ENCODE data around the gene PDZD2. TPM values are rescaled to one million over a fixed set of nuclear protein-coding genes. Genes with fewer than 3 reads are reported as not detected.
"Not testable (repeated sequence)": the region's sequence is repeated elsewhere in the genome, so short reads cannot be mapped to it uniquely, and the experiment has no call there.

The PDZD2 gene
- total RNA-seq, 4 donors from 2014 or later, result 13.7 to 26.7 (median 24.1) TPM

GRCh38 chr5:31757806-31758205 is 118.9 kb downstream of the PDZD2 start:
- intact Hi-C loops (cut with DNase I), result no loop called here
- TF ChIP-seq CTCF (IDR thresholded peaks at IDR 0.05), result no peak
- no peak for TF ChIP-seq POLR2A (IDR thresholded peaks at IDR 0.05)
- H3K36me3 ChIP-seq, result no peaks in the 10 kb centered on the region
- 40 to 55% methylated on average over 8 of the region's 8 CpGs for WGBS, 2 donors
- no peaks in the 10 kb centered on the region for H3K9me3 ChIP-seq
- H3K27me3 ChIP-seq, result no peaks in the 10 kb centered on the region
- H3K4me1 ChIP-seq, result peaks cover 0 to 13% (median 0%) of the 10 kb centered on the region in 3 donors
- no peak for DNase-seq
- no peak overlapping the region for H3K27ac ChIP-seq
- H3K4me3 ChIP-seq, result no peak overlapping the region

- intact Hi-C loops (cut with DNase I), result no loop called here
- whole genome bisulfite sequencing, 2 donors, result 70 to 72% methylated on average over 8 to 11 of the region's 11 CpGs
- Histone ChIP-seq H3K4me3 (no peak overlapping the region), H3K36me3 (no peaks in the 10 kb centered on the region), H3K4me1 (peaks cover 0 to 13% (median 0%) of the 10 kb centered on the region in 3 donors), H3K27me3 (no peaks in the 10 kb centered on the region), H3K9me3 (no peaks in the 10 kb centered on the region), H3K27ac (no peak overlapping the region)
- no peak for DNase-seq
- no peak for TF ChIP-seq CTCF (IDR thresholded peaks at IDR 0.05)
- TF ChIP-seq POLR2A (IDR thresholded peaks at IDR 0.05), result no peak
Measured at GRCh38 chr5:31758803-31759425, 120.0 kb downstream of the PDZD2 start.

GRCh38 chr5:31759925-31760324 is 121.0 kb downstream of the PDZD2 start:
- WGBS, 2 donors, result 65 to 67% methylated on average over 2 of the region's 2 CpGs
- DNase-seq, result no peak
- Histone ChIP-seq H3K27ac (no peak overlapping the region), H3K27me3 (no peaks in the 10 kb centered on the region), H3K4me1 (peaks cover 0 to 13% (median 0%) of the 10 kb centered on the region in 3 donors), H3K36me3 (no peaks in the 10 kb centered on the region), H3K4me3 (no peak overlapping the region), H3K9me3 (no peaks in the 10 kb centered on the region)
- TF ChIP-seq POLR2A (IDR thresholded peaks at IDR 0.05) (no peak), CTCF (IDR thresholded peaks at IDR 0.05) (no peak)
- intact Hi-C loops (cut with DNase I), result no loop called here

- no peaks in the 10 kb centered on the region for H3K27me3 ChIP-seq
- no peak overlapping the region for H3K4me3 ChIP-seq
- H3K27ac ChIP-seq, result no peak overlapping the region
- DNase-seq, result no peak
- WGBS, 2 donors, result 84 to 86% methylated on average over 5 of the region's 5 CpGs
- H3K4me1 ChIP-seq, result peaks cover 0 to 13% (median 0%) of the 10 kb centered on the region in 3 donors
- intact Hi-C loops (cut with DNase I), result no loop called here
- H3K9me3 ChIP-seq, result no peaks in the 10 kb centered on the region
- TF ChIP-seq POLR2A (IDR thresholded peaks at IDR 0.05) (no peak), CTCF (IDR thresholded peaks at IDR 0.05) (no peak)
- H3K36me3 ChIP-seq, result no peaks in the 10 kb centered on the region
Measured at GRCh38 chr5:31761877-31762276, 122.9 kb downstream of the PDZD2 start.

DNA sequence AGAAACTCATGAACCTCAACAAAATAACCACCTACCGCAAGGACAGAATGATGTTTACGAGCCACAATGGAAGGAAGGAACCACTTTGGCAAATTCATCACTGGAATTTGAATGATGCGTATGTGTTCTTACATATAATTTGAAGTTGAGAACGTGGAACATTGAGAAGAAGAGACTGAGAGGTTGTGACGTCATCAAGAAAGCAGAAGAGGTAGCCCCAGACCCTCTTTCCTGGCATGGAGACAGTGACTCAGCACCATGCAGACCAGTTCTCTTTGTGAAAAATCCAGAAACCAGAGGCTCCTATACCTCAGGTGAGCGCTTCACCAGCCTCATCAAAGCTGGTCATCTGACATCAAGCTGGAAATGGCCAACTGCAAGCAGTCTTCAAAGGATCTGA is 124.5 kb downstream of the PDZD2 start:
- TF ChIP-seq CTCF (IDR thresholded peaks at IDR 0.05) (no peak), POLR2A (IDR thresholded peaks at IDR 0.05) (no peak)

GRCh38 chr5:31764687-31765086 is 125.8 kb downstream of the PDZD2 start:
- H3K4me3 ChIP-seq; intact Hi-C loops (cut with DNase I); DNase-seq; H3K27me3 ChIP-seq; H3K27ac ChIP-seq; H3K9me3 ChIP-seq; H3K4me1 ChIP-seq; H3K36me3 ChIP-seq: not testable (repeated sequence)
- 72 to 78% methylated on average over 10 to 12 of the region's 14 CpGs for WGBS, 2 donors

More for the DNA sequence above, 124.5 kb downstream of the PDZD2 start:
- Histone ChIP-seq H3K4me3 (no peak overlapping the region), H3K27ac (no peak overlapping the region), H3K9me3 (no peaks in the 10 kb centered on the region), H3K36me3 (no peaks in the 10 kb centered on the region), H3K4me1 (peaks cover 0 to 4% (median 0%) of the 10 kb centered on the region in 3 donors), H3K27me3 (no peaks in the 10 kb centered on the region)
- DNase-seq, result no peak
- intact Hi-C loops (cut with DNase I), result no loop called here
- 84 to 98% methylated on average over 6 of the region's 6 CpGs for WGBS, 2 donors
